ENCODE measurements around the gene GRID2.

The GRID2 gene

GRCh38 chr4:92847026-92847425 lies 543.3 kb downstream of the GRID2 start:
- no peak for DNase-seq
- H3K9me2 ChIP-seq (replicated peaks; ENCODE audit: insufficient read depth, low read length) = no peaks in the 10 kb centered on the region

GRCh38 chr4:92862509-92862908 lies 558.7 kb downstream of the GRID2 start:
- no peaks in the 10 kb centered on the region for H3K4me1 ChIP-seq (ENCODE audit: low read length)
- H3K27ac ChIP-seq (ENCODE audit: low read length) = no peak overlapping the region
- no peaks in the 10 kb centered on the region for H4K20me1 ChIP-seq (ENCODE audit: insufficient read depth, low read length)
- H3K4me2 ChIP-seq (ENCODE audit: low read depth, low read length) = no peak overlapping the region
- DNase-seq = no peak
- H3F3A ChIP-seq (ENCODE audit: insufficient read depth, low read length) = no peaks in the 10 kb centered on the region
- no peaks in the 10 kb centered on the region for H3K9me2 ChIP-seq (replicated peaks; ENCODE audit: insufficient read depth, low read length)
- no peaks in the 10 kb centered on the region for H3K27me3 ChIP-seq (replicated peaks; ENCODE audit: insufficient read depth, low read length)
- H3K9ac ChIP-seq (ENCODE audit: low read length) = no peak overlapping the region
- no peak overlapping the region for H3K4me3 ChIP-seq (ENCODE audit: low read length)
- H2AFZ ChIP-seq (ENCODE audit: low read length) = no peak overlapping the region
- H3K79me2 ChIP-seq (ENCODE audit: low read length) = no peaks in the 10 kb centered on the region
- TF ChIP-seq EZH2phosphoT487 (IDR thresholded peaks at IDR 0.05; ENCODE audit: low read length) = no peak
- TF ChIP-seq, protein P1, sequence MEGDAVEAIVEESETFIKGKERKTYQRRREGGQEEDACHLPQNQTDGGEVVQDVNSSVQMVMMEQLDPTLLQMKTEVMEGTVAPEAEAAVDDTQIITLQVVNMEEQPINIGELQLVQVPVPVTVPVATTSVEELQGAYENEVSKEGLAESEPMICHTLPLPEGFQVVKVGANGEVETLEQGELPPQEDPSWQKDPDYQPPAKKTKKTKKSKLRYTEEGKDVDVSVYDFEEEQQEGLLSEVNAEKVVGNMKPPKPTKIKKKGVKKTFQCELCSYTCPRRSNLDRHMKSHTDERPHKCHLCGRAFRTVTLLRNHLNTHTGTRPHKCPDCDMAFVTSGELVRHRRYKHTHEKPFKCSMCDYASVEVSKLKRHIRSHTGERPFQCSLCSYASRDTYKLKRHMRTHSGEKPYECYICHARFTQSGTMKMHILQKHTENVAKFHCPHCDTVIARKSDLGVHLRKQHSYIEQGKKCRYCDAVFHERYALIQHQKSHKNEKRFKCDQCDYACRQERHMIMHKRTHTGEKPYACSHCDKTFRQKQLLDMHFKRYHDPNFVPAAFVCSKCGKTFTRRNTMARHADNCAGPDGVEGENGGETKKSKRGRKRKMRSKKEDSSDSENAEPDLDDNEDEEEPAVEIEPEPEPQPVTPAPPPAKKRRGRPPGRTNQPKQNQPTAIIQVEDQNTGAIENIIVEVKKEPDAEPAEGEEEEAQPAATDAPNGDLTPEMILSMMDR (IDR thresholded peaks at IDR 0.05; ENCODE audit: low read length) = no peak
- no peak for TF ChIP-seq EZH2 (optimal IDR thresholded peaks at IDR 0.05; ENCODE audit: low read depth, low read length)
- no peaks in the 10 kb centered on the region for H3K36me3 ChIP-seq (replicated peaks; ENCODE audit: insufficient read depth, low read length)
- no peaks in the 10 kb centered on the region for H3K9me3 ChIP-seq (replicated peaks; ENCODE audit: insufficient read depth, low read length)

More at GRCh38 chr4:92847026-92847425, 543.3 kb downstream of the GRID2 start:
- Histone ChIP-seq H3F3A (ENCODE audit: insufficient read depth, low read length) (no peaks in the 10 kb centered on the region), H2AFZ (ENCODE audit: low read length) (no peak overlapping the region), H3K36me3 (replicated peaks; ENCODE audit: insufficient read depth, low read length) (no peaks in the 10 kb centered on the region), H3K4me3 (ENCODE audit: low read length) (no peak overlapping the region), H3K4me1 (ENCODE audit: low read length) (no peaks in the 10 kb centered on the region), H3K79me2 (ENCODE audit: low read length) (no peaks in the 10 kb centered on the region), H3K27me3 (replicated peaks; ENCODE audit: insufficient read depth, low read length) (no peaks in the 10 kb centered on the region), H3K9me3 (replicated peaks; ENCODE audit: insufficient read depth, low read length) (no peaks in the 10 kb centered on the region), H3K4me2 (ENCODE audit: low read depth, low read length) (no peak overlapping the region), H3K27ac (ENCODE audit: low read length) (no peak overlapping the region), H4K20me1 (ENCODE audit: insufficient read depth, low read length) (no peaks in the 10 kb centered on the region), H3K9ac (ENCODE audit: low read length) (no peak overlapping the region)
- TF ChIP-seq, protein P1 (IDR thresholded peaks at IDR 0.05; ENCODE audit: low read length) = no peak
- TF ChIP-seq EZH2 (optimal IDR thresholded peaks at IDR 0.05; ENCODE audit: low read depth, low read length) (no peak), EZH2phosphoT487 (IDR thresholded peaks at IDR 0.05; ENCODE audit: low read length) (no peak)

DNA sequence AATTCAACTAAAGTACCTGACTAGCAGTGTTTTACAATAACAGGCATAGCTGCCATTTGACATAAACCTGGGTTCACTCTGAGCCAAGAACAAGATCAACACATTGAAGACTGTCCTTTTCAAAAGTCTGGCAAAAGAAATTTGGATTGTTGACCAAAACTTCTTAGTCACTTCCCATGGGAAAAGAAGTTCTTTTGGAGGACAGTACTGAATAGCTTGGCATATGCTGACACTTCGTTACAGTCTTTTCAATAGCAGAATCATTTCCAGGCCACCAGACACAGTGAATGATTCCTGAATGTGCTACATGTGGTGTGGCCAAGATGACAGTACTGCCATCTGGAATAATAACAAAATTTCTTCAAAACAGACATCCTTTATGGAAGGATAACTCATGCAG lies 560.3 kb downstream of the GRID2 start:
- Histone ChIP-seq H3K9me3 (replicated peaks; ENCODE audit: insufficient read depth, low read length) (no peaks in the 10 kb centered on the region), H3K4me2 (ENCODE audit: low read depth, low read length) (no peak overlapping the region), H3F3A (ENCODE audit: insufficient read depth, low read length) (no peaks in the 10 kb centered on the region), H3K36me3 (replicated peaks; ENCODE audit: insufficient read depth, low read length) (no peaks in the 10 kb centered on the region), H2AFZ (ENCODE audit: low read length) (no peak overlapping the region), H3K9me2 (replicated peaks; ENCODE audit: insufficient read depth, low read length) (no peaks in the 10 kb centered on the region), H4K20me1 (ENCODE audit: insufficient read depth, low read length) (no peaks in the 10 kb centered on the region), H3K9ac (ENCODE audit: low read length) (no peak overlapping the region), H3K4me1 (ENCODE audit: low read length) (no peaks in the 10 kb centered on the region), H3K27me3 (replicated peaks; ENCODE audit: insufficient read depth, low read length) (no peaks in the 10 kb centered on the region), H3K27ac (ENCODE audit: low read length) (no peak overlapping the region), H3K4me3 (ENCODE audit: low read length) (no peak overlapping the region), H3K79me2 (ENCODE audit: low read length) (no peaks in the 10 kb centered on the region)
- TF ChIP-seq EZH2phosphoT487 (IDR thresholded peaks at IDR 0.05; ENCODE audit: low read length) (no peak), EZH2 (optimal IDR thresholded peaks at IDR 0.05; ENCODE audit: low read depth, low read length) (no peak)
- TF ChIP-seq, protein P1 (IDR thresholded peaks at IDR 0.05; ENCODE audit: low read length) = no peak
- DNase-seq = no peak

All from MM.1S (cell line).